ENCODE data around the gene KPNB1.

DNA sequence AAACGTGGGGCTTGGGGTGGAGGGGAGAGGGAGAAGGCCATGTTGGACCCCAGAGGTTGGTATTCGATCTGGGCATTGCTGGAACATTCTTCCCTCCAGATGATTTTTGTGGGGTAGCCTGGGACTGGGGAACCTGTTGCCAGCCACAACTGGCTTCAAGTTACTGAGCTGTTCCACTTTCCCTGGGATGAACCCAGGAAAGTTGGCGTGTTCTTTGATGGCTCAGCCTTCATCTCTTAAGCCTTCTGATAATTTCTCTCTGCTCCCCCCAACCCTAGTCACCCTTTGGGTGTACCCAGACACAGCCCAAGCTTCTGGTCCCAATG, 85.4 kb downstream of the KPNB1 start:
- TF ChIP-seq, protein P1, sequence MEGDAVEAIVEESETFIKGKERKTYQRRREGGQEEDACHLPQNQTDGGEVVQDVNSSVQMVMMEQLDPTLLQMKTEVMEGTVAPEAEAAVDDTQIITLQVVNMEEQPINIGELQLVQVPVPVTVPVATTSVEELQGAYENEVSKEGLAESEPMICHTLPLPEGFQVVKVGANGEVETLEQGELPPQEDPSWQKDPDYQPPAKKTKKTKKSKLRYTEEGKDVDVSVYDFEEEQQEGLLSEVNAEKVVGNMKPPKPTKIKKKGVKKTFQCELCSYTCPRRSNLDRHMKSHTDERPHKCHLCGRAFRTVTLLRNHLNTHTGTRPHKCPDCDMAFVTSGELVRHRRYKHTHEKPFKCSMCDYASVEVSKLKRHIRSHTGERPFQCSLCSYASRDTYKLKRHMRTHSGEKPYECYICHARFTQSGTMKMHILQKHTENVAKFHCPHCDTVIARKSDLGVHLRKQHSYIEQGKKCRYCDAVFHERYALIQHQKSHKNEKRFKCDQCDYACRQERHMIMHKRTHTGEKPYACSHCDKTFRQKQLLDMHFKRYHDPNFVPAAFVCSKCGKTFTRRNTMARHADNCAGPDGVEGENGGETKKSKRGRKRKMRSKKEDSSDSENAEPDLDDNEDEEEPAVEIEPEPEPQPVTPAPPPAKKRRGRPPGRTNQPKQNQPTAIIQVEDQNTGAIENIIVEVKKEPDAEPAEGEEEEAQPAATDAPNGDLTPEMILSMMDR (IDR thresholded peaks at IDR 0.05 in 2 of 3, conservative IDR thresholded peaks at IDR 0.05 in 1 of 3; ENCODE audit: control insufficient read depth in 2 of 3, extremely low read depth in 1 of 3, insufficient read depth in 1 of 3, low read depth in 3 of 3, low read length in 3 of 3), result no peak
- TF ChIP-seq ETV6 (conservative IDR thresholded peaks at IDR 0.05 in 1 of 2, IDR thresholded peaks at IDR 0.05 in 1 of 2; ENCODE audit: borderline replicate concordance in 1 of 2, low read depth in 1 of 2) (no peak), HCFC1 (IDR thresholded peaks at IDR 0.05; ENCODE audit: low read length) (no peak), RAD51 (IDR thresholded peaks at IDR 0.05) (no peak), MXI1 (IDR thresholded peaks at IDR 0.05; ENCODE audit: low read depth, low read length) (no peak), ZNF384 (IDR thresholded peaks at IDR 0.05; ENCODE audit: borderline replicate concordance, low read depth, low read length) (no peak), MYC (IDR thresholded peaks at IDR 0.05; ENCODE audit: insufficient read depth, insufficient read length, insufficient replicate concordance, low read length, severe bottlenecking) (no peak), CHD1 (IDR thresholded peaks at IDR 0.05; ENCODE audit: low read depth, low read length) (no peak), SUZ12 (IDR thresholded peaks at IDR 0.05; ENCODE audit: unreplicated experiment) (no peak), PAX5 (IDR thresholded peaks at IDR 0.05; ENCODE audit: borderline replicate concordance, low read depth, low read length) (no peak), JUND (IDR thresholded peaks at IDR 0.05; ENCODE audit: low read depth, low read length) (no peak)
- TF ChIP-seq, protein P2, sequence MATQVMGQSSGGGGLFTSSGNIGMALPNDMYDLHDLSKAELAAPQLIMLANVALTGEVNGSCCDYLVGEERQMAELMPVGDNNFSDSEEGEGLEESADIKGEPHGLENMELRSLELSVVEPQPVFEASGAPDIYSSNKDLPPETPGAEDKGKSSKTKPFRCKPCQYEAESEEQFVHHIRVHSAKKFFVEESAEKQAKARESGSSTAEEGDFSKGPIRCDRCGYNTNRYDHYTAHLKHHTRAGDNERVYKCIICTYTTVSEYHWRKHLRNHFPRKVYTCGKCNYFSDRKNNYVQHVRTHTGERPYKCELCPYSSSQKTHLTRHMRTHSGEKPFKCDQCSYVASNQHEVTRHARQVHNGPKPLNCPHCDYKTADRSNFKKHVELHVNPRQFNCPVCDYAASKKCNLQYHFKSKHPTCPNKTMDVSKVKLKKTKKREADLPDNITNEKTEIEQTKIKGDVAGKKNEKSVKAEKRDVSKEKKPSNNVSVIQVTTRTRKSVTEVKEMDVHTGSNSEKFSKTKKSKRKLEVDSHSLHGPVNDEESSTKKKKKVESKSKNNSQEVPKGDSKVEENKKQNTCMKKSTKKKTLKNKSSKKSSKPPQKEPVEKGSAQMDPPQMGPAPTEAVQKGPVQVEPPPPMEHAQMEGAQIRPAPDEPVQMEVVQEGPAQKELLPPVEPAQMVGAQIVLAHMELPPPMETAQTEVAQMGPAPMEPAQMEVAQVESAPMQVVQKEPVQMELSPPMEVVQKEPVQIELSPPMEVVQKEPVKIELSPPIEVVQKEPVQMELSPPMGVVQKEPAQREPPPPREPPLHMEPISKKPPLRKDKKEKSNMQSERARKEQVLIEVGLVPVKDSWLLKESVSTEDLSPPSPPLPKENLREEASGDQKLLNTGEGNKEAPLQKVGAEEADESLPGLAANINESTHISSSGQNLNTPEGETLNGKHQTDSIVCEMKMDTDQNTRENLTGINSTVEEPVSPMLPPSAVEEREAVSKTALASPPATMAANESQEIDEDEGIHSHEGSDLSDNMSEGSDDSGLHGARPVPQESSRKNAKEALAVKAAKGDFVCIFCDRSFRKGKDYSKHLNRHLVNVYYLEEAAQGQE (IDR thresholded peaks at IDR 0.05; ENCODE audit: low read depth, low read length), result no peak
- TF ChIP-seq, protein P3, sequence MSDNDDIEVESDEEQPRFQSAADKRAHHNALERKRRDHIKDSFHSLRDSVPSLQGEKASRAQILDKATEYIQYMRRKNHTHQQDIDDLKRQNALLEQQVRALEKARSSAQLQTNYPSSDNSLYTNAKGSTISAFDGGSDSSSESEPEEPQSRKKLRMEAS (IDR thresholded peaks at IDR 0.05; ENCODE audit: low read depth, low read length), result no peak

Data from GM12878 (cell line).